ENCODE measurements around the gene KCNG2.

GRCh38 chr18:79787527-79787864, 10.2 kb upstream of the KCNG2 start:
- no peak for TF ChIP-seq POLR2AphosphoS5 (IDR thresholded peaks at IDR 0.05)
- no peak for TF ChIP-seq CTCF (IDR thresholded peaks at IDR 0.05; ENCODE audit: poor library complexity, severe bottlenecking)
- TF ChIP-seq EZH2 (IDR thresholded peaks at IDR 0.05; ENCODE audit: borderline replicate concordance, insufficient read depth, low read length, poor library complexity, severe bottlenecking): no peak
- TF ChIP-seq, protein P1, sequence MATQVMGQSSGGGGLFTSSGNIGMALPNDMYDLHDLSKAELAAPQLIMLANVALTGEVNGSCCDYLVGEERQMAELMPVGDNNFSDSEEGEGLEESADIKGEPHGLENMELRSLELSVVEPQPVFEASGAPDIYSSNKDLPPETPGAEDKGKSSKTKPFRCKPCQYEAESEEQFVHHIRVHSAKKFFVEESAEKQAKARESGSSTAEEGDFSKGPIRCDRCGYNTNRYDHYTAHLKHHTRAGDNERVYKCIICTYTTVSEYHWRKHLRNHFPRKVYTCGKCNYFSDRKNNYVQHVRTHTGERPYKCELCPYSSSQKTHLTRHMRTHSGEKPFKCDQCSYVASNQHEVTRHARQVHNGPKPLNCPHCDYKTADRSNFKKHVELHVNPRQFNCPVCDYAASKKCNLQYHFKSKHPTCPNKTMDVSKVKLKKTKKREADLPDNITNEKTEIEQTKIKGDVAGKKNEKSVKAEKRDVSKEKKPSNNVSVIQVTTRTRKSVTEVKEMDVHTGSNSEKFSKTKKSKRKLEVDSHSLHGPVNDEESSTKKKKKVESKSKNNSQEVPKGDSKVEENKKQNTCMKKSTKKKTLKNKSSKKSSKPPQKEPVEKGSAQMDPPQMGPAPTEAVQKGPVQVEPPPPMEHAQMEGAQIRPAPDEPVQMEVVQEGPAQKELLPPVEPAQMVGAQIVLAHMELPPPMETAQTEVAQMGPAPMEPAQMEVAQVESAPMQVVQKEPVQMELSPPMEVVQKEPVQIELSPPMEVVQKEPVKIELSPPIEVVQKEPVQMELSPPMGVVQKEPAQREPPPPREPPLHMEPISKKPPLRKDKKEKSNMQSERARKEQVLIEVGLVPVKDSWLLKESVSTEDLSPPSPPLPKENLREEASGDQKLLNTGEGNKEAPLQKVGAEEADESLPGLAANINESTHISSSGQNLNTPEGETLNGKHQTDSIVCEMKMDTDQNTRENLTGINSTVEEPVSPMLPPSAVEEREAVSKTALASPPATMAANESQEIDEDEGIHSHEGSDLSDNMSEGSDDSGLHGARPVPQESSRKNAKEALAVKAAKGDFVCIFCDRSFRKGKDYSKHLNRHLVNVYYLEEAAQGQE (IDR thresholded peaks at IDR 0.05; ENCODE audit: borderline replicate concordance): no peak
- no peak for TF ChIP-seq TAF1 (IDR thresholded peaks at IDR 0.05; ENCODE audit: low read depth)
- no peak for TF ChIP-seq MXI1 (conservative IDR thresholded peaks at IDR 0.05; ENCODE audit: poor library complexity, severe bottlenecking)
